NCI-H2227 (cell line): ENCODE data around the gene PCIF1.
"Not testable (repeated sequence)": the region's sequence is repeated elsewhere in the genome, so short reads cannot be mapped to it uniquely, and the experiment has no call there.

Experiments
- DNase-seq: peaks from one replicate; lab custom pipeline; 2025; ENCODE audit not compliant: unreplicated experiment; lab: John Stamatoyannopoulos, UW

PCIF1 gene

GRCh38 chr20:45946149-45946970, 11.9 kb downstream of the PCIF1 start:
- no peak for DNase-seq

GRCh38 chr20:45947110-45947866, 12.8 kb downstream of the PCIF1 start:
- no peak for DNase-seq

GRCh38 chr20:45948261-45948733, 13.8 kb downstream of the PCIF1 start:
- no peak for DNase-seq

- DNase-seq, result no peak
These were observed 14.5 kb downstream of the PCIF1 start for GRCh38 chr20:45948742-45949541.

- DNase-seq, result no peak
These were observed 15.3 kb downstream of the PCIF1 start for GRCh38 chr20:45949542-45950329.

- no peak for DNase-seq
These were observed 15.8 kb downstream of the PCIF1 start for GRCh38 chr20:45950330-45950646.

- no peak for DNase-seq
These were observed 17.7 kb downstream of the PCIF1 start for GRCh38 chr20:45951925-45952834.

GRCh38 chr20:45952861-45953260, 18.4 kb downstream of the PCIF1 start:
- DNase-seq, result no peak

- no peak for DNase-seq
These were observed 19.2 kb downstream of the PCIF1 start for GRCh38 chr20:45953672-45954071.

GRCh38 chr20:45956326-45956725, 21.8 kb downstream of the PCIF1 start:
- not testable (repeated sequence) for DNase-seq

- no peak for DNase-seq
These were observed 22.8 kb downstream of the PCIF1 start for GRCh38 chr20:45957021-45957941.

- DNase-seq, result no peak
These were observed 24.1 kb downstream of the PCIF1 start for GRCh38 chr20:45958593-45958992.

GRCh38 chr20:45959126-45959525, 24.6 kb downstream of the PCIF1 start:
- DNase-seq, result no peak

- DNase-seq, result no peak
These were observed 25.6 kb downstream of the PCIF1 start for GRCh38 chr20:45959956-45960630.

- DNase-seq, result no peak
These were observed 27.7 kb downstream of the PCIF1 start for GRCh38 chr20:45962031-45962755.

- DNase-seq, result peak; percentile 76
These were observed 28.8 kb downstream of the PCIF1 start for GRCh38 chr20:45963059-45964005.
